ENCODE data around the gene G6PD.
"Not testable (repeated sequence)": the region's sequence is repeated elsewhere in the genome, so short reads cannot be mapped to it uniquely, and the experiment has no call there.

The G6PD gene

DNA sequence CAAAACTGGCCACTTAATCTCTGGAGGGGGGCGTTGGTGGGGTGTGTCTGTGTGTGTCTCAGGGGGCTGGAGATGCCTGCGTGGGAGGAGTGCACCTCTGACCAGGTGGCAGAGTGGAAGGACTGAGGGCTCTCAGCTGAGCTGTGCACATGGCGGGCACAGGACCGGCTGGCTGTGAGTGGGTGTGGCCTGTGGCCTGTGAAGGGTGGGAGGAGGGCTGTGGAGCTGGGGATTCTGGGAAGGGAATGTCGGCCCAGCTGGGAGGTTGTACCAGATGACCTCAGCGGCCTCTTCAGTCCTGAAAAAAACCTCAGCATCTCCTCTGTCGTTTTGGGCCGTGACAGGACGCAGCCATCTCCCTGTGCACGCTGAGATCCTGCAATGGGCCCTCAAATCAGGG lies 15.6 kb upstream of the G6PD start:
- DNase-seq (ENCODE audit: extremely low spot score); CTCF ChIA-PET; POLR2A ChIA-PET: not testable (repeated sequence)

DNA sequence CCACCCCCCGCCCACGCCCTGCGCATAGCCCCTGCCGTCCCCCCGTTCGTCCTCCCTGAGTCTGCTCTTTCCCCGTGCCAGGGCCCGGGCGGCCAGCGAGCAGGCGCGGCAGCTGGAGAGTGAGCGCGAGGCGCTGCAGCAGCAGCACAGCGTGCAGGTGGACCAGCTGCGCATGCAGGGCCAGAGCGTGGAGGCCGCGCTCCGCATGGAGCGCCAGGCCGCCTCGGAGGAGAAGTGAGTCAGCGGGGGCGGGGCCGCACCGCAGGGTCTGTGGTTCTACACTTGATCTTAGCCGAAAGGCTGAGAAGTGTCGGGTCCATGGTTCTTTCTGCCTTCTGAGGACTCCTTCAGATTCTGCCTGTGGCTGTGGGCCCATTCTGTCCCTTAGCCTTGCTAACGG lies 13.7 kb upstream of the G6PD start:
- CTCF ChIA-PET; POLR2A ChIA-PET; DNase-seq (ENCODE audit: extremely low spot score): not testable (repeated sequence)

DNA sequence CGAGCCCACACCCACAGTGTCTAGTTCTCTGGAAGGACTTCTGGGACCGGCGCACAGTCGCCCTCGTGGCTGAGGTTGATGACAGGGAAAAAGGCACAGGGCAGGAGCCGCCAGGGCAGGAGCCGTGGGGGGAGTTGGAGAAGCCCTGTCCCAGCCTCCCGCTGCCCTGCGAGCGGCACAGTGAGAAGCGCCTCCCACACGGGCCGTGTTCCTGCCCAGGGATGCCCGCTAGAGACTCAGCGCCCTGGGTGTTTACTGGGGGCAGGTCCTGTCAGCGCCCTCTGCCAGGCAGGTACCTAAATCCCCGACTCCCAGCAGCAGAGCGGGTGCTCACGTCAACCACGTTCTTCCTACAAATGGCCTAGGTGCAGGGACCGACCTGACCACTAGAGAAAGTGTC lies 12.2 kb upstream of the G6PD start:
- CTCF ChIA-PET; POLR2A ChIA-PET; DNase-seq (ENCODE audit: extremely low spot score): not testable (repeated sequence)

DNA sequence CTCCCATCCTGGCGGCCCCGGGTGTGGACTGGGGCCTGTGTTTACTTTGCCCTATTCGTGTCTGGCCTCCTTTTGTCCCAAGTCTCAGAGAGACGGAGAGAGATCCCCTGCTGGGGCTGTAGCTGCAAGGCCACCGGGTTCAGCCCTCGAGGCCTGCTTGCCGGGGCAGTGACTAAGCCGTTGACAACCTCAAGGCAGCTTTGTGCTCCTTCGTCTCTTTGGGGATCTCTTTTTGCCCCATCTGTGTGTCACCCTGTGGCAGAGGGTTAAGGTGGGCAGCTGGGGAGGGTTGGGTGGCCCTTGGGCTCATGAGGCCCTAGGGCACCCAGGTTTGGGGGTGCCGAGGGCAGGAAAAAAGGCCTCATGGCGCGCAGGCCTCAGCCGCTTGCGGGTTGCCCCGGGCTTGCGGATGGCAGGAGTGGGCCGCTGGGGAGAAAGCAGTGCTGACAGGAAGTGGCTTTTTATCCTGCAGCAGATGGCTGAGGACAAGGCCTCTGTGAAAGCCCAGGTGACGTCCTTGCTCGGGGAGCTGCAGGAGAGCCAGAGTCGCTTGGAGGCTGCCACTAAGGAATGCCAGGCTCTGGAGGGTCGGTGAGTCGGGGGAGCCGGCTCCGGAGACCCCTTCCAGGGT lies 11.5 kb upstream of the G6PD start:
- CTCF ChIA-PET; POLR2A ChIA-PET; DNase-seq (ENCODE audit: extremely low spot score): not testable (repeated sequence)

DNA sequence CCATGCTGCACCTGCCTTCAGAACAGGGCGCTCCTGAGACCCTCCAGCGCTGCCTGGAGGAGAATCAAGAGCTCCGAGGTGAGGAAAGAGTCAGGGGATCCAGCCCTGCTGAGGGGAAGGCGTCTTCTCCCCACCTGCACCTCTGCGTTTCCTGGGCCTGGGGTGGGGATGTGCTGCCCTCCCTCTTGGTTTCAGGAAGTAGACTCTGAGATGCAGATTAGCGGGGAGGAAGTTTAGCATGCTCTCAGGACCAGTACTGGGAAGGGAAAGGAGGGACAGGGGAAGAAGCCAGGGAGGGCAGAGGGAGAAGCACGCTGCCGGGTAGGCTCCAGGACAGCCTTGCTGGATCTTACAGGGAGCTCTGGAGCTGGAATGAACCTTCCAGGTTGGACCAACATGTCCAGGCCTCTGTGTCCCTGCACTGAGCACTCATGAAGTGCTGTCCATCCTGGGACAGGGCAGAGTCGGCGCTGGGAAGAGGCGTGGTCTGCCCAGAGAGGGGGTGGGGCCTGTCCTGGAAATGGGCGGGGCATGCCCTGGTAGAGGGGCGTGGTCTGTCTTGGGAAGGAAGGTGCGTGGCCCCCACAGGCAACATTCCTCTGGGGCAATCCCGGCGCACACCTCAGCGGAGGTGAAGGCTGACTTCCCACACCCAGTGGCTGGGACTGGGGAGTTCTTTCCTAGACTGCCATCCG lies 5.6 kb upstream of the G6PD start:
- DNase-seq (ENCODE audit: extremely low spot score); POLR2A ChIA-PET; CTCF ChIA-PET: not testable (repeated sequence)

DNA sequence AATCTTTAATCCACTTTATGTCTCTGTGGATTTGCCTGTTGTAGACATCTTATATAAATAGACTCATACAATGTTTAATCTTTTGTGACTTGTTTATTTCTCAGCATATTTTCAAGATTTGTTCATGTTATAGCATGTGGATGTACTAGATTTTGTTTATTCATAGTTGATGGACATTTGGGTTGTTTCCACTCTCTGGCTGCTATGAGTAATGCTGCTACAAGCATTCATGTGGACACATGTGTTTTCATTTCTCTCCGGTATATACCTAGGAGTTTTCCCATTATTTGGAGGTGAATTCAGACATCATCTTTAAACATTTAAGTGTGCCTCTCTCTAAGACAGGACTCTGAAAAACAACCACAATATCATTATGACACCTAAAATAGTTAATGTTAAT lies 3.1 kb upstream of the G6PD start:
- TF ChIP-seq, protein P1, sequence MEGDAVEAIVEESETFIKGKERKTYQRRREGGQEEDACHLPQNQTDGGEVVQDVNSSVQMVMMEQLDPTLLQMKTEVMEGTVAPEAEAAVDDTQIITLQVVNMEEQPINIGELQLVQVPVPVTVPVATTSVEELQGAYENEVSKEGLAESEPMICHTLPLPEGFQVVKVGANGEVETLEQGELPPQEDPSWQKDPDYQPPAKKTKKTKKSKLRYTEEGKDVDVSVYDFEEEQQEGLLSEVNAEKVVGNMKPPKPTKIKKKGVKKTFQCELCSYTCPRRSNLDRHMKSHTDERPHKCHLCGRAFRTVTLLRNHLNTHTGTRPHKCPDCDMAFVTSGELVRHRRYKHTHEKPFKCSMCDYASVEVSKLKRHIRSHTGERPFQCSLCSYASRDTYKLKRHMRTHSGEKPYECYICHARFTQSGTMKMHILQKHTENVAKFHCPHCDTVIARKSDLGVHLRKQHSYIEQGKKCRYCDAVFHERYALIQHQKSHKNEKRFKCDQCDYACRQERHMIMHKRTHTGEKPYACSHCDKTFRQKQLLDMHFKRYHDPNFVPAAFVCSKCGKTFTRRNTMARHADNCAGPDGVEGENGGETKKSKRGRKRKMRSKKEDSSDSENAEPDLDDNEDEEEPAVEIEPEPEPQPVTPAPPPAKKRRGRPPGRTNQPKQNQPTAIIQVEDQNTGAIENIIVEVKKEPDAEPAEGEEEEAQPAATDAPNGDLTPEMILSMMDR (IDR thresholded peaks at IDR 0.05; ENCODE audit: control extremely low read depth, extremely low read depth, low read depth, missing control alignments) = no peak
- no peak for DNase-seq (ENCODE audit: extremely low spot score)
- ChIA-PET POLR2A (no interaction called here), CTCF (no interaction called here)

DNA sequence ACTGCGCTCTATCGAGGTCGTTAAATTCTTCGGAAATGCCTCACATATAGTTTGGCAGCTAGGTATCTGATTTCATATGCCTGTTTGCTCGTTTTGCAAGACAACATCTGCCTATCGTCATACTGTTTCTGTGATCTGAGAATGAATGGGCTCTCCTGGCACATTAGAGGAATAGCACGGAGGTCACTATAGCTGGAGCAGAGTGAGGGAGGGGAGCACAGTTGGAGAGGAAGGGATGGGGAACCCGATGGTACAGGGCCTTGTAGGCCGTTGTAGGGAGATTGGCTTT lies 1.3 kb upstream of the G6PD start:
- no peak for DNase-seq (ENCODE audit: extremely low spot score)
- POLR2A ChIA-PET = no interaction called here
- CTCF ChIA-PET = interaction anchor here (1.2 kb wide), 1 partner anchor 201 kb away, joined by 4 read pairs; no protein-coding TSS in a partner anchor
- TF ChIP-seq, protein P1 (IDR thresholded peaks at IDR 0.05; ENCODE audit: control extremely low read depth, extremely low read depth, low read depth, missing control alignments) = no peak

DNA sequence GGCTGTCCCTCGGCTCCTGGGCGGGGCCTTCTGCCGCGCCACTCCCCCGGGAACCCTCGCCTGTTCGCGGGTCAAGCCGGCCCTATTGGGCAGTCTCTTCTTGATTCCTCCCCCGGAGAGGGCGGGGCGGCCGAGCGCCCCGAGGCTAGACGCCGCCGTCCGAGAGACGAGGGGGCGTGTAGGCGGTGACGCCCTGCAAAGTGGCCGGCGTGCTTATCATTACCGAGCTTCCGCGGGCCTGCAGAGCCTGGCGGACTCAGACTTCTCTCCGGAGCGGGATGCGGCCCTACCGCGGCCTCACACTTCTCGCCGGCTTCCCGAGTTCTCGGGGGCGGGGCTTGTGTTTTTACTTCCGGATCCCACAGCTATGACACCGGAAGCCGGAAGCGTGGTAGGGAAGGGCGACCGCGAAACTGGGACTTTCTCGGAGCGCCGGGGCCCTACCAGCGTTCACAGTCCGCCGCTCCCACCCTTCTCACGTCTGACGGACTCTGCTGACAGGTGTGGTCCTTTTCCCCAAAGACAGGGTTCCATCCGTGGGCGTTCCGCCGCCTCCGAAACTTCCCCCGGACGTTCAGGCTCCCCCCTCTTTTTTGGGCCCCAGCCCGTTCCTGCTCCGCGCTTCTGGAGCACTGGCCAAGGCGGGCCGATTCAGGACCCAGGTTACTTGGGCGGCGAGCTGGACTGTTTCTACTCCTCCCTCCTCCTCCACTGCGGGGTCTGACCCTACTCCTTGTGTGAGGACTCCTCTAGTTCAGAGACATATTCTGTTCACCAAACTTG lies 790 bp upstream of the G6PD start, which contains the start of gene IKBKG:
TSS of gene IKBKG (plus strand) at position 376 of the 783 bp plus-strand sequence. CDS start 4,383 bp downstream, outside the sequence.
- POLR2A ChIA-PET = no interaction called here
- TF ChIP-seq, protein P1 (IDR thresholded peaks at IDR 0.05; ENCODE audit: control extremely low read depth, extremely low read depth, low read depth, missing control alignments) = no peak
- CTCF ChIA-PET = interaction anchor here (1.2 kb wide), 1 partner anchor 202 kb away, joined by 4 read pairs; no protein-coding TSS in a partner anchor
- peak; percentile 91 for DNase-seq (ENCODE audit: extremely low spot score)

DNA sequence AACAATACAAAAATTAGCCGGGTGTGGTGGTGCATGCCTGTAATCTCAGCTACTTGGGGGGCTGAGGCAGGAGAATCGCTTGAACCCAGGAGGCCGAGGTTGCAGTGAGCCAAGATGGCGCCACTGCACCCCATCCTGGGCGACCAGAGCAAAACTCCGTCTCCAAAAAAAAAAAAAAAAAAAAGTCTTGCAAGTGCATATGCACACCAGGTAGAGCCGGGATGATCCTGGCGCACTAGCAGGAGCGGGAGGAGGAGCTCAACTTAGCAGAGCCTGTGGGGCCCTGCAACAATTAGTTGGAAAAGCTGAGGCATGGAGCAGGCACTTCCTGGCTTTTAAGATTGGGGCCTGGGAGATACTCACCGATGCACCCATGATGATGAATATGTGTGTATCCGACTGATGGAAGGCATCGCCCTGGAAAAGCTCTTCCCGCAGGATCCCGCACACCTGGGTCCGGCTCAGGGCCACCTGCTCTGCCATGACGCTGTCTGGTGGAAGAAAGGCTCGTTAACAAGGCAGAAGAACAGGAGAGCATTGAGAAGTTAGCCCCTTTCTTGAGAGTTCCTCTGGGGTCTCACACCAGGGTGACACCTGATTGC lies 872 bp downstream of the G6PD start:
- ChIA-PET POLR2A (no interaction called here), CTCF (interaction anchor here (1.7 kb wide), 1 partner anchor 18 kb away, joined by 5 read pairs; no protein-coding TSS in a partner anchor)
- DNase-seq (ENCODE audit: extremely low spot score) = no peak
- TF ChIP-seq, protein P1 (IDR thresholded peaks at IDR 0.05; ENCODE audit: control extremely low read depth, extremely low read depth, low read depth, missing control alignments) = no peak

All from GM10248 (cell line).